SK-N-SH (cell line): Measurements from ENCODE around the gene ZNF304. TPM values are rescaled to one million over a fixed set of nuclear protein-coding genes. Genes with fewer than 3 reads are reported as not detected.

Experiments
- CTCF ChIA-PET: fragments of 300-600, 350-600 bp; formaldehyde crosslinking; extraction: SDS; loops from one replicate; lab custom pipeline; 2021; lab: Yijun Ruan, JAX
- POLR2A ChIA-PET: fragments of 350-600 bp; sonication (Branson Sonifier 250); formaldehyde crosslinking; extraction: SDS; loops from one replicate; lab custom pipeline; 2020; ENCODE audit warnings: antibody characterized with exemption, inconsistent platforms; lab: Yijun Ruan, JAX
- DNase-seq: peaks from one replicate; pipeline ENCODE4 v3.0.0; 2012
- H2AFZ ChIP-seq: fragments of 200-600 bp; sonication (generic); 2 replicates; pipeline ENCODE4 v1.8.1; 2016; ENCODE audit warnings: antibody characterized with exemption, mild to moderate bottlenecking, low read depth
- H3F3A ChIP-seq: fragments of 200-600 bp; sonication (generic); replicated peaks from 2 replicates; pipeline ENCODE3; 2016; ENCODE audit warnings: antibody characterized with exemption, mild to moderate bottlenecking; ENCODE audit not compliant: insufficient read depth
- H3K27ac ChIP-seq, 2 experiments: fragments of 200-500 bp in 1 of 2; fragments of 200-600 bp in 1 of 2; sonication (Bioruptor generic) in 1 of 2; sonication (generic), shearing (Covaris generic) in 1 of 2; 2 replicates each; pipeline versions ENCODE4 v1.5.1 to v1.6.1; 2014 to 2016; ENCODE audit warnings: low read depth in 2 of 2, inconsistent platforms in 1 of 2, low read length in 1 of 2, mild to moderate bottlenecking in 1 of 2, mixed read lengths in 1 of 2
- H3K27me3 ChIP-seq: fragments of 200-600 bp; sonication (generic), shearing (Covaris generic); 2 replicates; pipeline ENCODE4 v1.6.1; 2016; ENCODE audit warnings: mixed run types; ENCODE audit not compliant: insufficient read depth
- H3K36me3 ChIP-seq, 2 experiments: fragments of 200-500 bp in 1 of 2; fragments of 200-600 bp in 1 of 2; sonication (Bioruptor generic) in 1 of 2; sonication (generic) in 1 of 2; replicated peaks in 1 of 2; 2 replicates each; pipeline versions ENCODE3 to v1.5.1; 2014 to 2016; ENCODE audit warnings: low read length in 1 of 2, mild to moderate bottlenecking in 1 of 2; ENCODE audit not compliant: insufficient read depth in 2 of 2, control insufficient read depth in 1 of 2
- H3K4me1 ChIP-seq, 2 experiments: fragments of 200-500 bp in 1 of 2; fragments of 200-600 bp in 1 of 2; sonication (Bioruptor generic) in 1 of 2; sonication (generic), shearing (Covaris generic) in 1 of 2; 2 replicates each; pipeline versions ENCODE4 v1.5.1 to v1.6.1; 2014 to 2016; ENCODE audit warnings: low read depth in 1 of 2, low read length in 1 of 2, mixed run types in 1 of 2; ENCODE audit not compliant: insufficient read depth in 2 of 2, control insufficient read depth in 1 of 2
- H3K4me2 ChIP-seq: fragments of 200-600 bp; sonication (generic), shearing (Covaris generic); 2 replicates; pipeline ENCODE4 v1.6.1; 2017; ENCODE audit warnings: mixed run types
- H3K4me3 ChIP-seq, 2 experiments: fragments of 200-500 bp in 1 of 2; fragments of 200-600 bp in 1 of 2; sonication (Bioruptor generic) in 1 of 2; sonication (generic), shearing (Covaris generic) in 1 of 2; 2 replicates each; pipeline versions ENCODE4 v1.5.1 to v1.8.1; 2014 to 2016; ENCODE audit warnings: low read depth in 2 of 2, inconsistent platforms in 1 of 2, low read length in 1 of 2, mild to moderate bottlenecking in 1 of 2, mixed read lengths in 1 of 2, moderate library complexity in 1 of 2
- H3K79me2 ChIP-seq: fragments of 200-600 bp; sonication (generic); 2 replicates; pipeline ENCODE4 v1.8.1; 2017; ENCODE audit warnings: mild to moderate bottlenecking; ENCODE audit not compliant: insufficient read depth
- H3K9ac ChIP-seq: fragments of 200-600 bp; sonication (generic); 2 replicates; pipeline ENCODE4 v1.6.1; 2017; ENCODE audit warnings: mixed run types
- H3K9me2 ChIP-seq: fragments of 200-600 bp; sonication (generic); 2 replicates; pipeline ENCODE4 v1.6.1; 2017; ENCODE audit warnings: mixed run types
- H3K9me3 ChIP-seq: fragments of 200-600 bp; sonication (generic); 2 replicates; pipeline ENCODE4 v1.6.1; 2017; ENCODE audit warnings: mixed run types, mild to moderate bottlenecking, moderate library complexity
- H4K20me1 ChIP-seq: fragments of 200-600 bp; sonication (generic); 2 replicates; pipeline ENCODE4 v1.6.1; 2017; ENCODE audit warnings: mild to moderate bottlenecking, mixed run types; ENCODE audit not compliant: insufficient read depth
- CHD2 ChIP-seq: fragments of 150-350 bp; IDR thresholded peaks from 2 replicates; pipeline ENCODE4 v1.6.1; 2018; ENCODE audit warnings: low read length; ENCODE audit not compliant: partially characterized antibody
- ELF1 ChIP-seq: IDR thresholded peaks from 2 replicates; pipeline ENCODE4 v1.4.0; 2012
- EZH2phosphoT487 ChIP-seq: fragments of 200-600 bp; sonication (generic); IDR thresholded peaks from 2 replicates; pipeline ENCODE4 v1.6.1; 2017; ENCODE audit warnings: low read depth, mixed run types, mild to moderate bottlenecking, antibody characterized with exemption, moderate library complexity, borderline replicate concordance
- FOSL2 ChIP-seq: IDR thresholded peaks from 2 replicates; pipeline ENCODE4 v1.4.0; 2012; ENCODE audit warnings: low read depth, mild to moderate bottlenecking, moderate library complexity, borderline replicate concordance
- FOXM1 ChIP-seq: IDR thresholded peaks from 2 replicates; pipeline ENCODE4 v1.4.0; 2012; ENCODE audit warnings: low read depth, mild to moderate bottlenecking
- GABPA ChIP-seq: IDR thresholded peaks from 2 replicates; pipeline ENCODE4 v1.4.0; 2012; ENCODE audit warnings: low read depth, mild to moderate bottlenecking
- GATA2 ChIP-seq: sonication (generic); formaldehyde crosslinking; IDR thresholded peaks from 2 replicates; pipeline ENCODE4 v1.5.0; 2020; ENCODE audit warnings: mild to moderate bottlenecking, missing genetic modification reagents
- IRF3 ChIP-seq: fragments of 150-350 bp; IDR thresholded peaks from 2 replicates; pipeline ENCODE4 v1.6.1; 2016; ENCODE audit warnings: mild to moderate bottlenecking, low read depth, low read length
- MXI1 ChIP-seq: IDR thresholded peaks from 2 replicates; pipeline ENCODE4 v1.6.1; 2012; ENCODE audit warnings: mild to moderate bottlenecking, low read depth, low read length, improper control_type of control experiment
- NFIC ChIP-seq: IDR thresholded peaks from 2 replicates; pipeline ENCODE4 v1.4.0; 2012; ENCODE audit warnings: borderline replicate concordance
- NRF1 ChIP-seq: IDR thresholded peaks from 2 replicates; pipeline ENCODE4 v1.6.1; 2012; ENCODE audit warnings: low read depth, mild to moderate bottlenecking, low read length
- PBX3 ChIP-seq: IDR thresholded peaks from 2 replicates; pipeline ENCODE4; 2012
- POLR2AphosphoS5 ChIP-seq: IDR thresholded peaks from 2 replicates; pipeline ENCODE4 v1.6.1; 2012; ENCODE audit warnings: low read depth, low read length
- RAD21 ChIP-seq: IDR thresholded peaks from 2 replicates; pipeline ENCODE4 v1.6.1; 2012; ENCODE audit warnings: mild to moderate bottlenecking, low read length
- REST ChIP-seq: IDR thresholded peaks from 2 replicates; pipeline ENCODE4 v1.6.1; 2012; ENCODE audit warnings: mild to moderate bottlenecking, low read depth, low read length, moderate library complexity
- RFX5 ChIP-seq: IDR thresholded peaks from 2 replicates; pipeline ENCODE4 v1.6.1; 2012; ENCODE audit warnings: mild to moderate bottlenecking, improper control_type of control experiment, low read length
- TEAD4 ChIP-seq: IDR thresholded peaks from 2 replicates; pipeline ENCODE4 v1.4.0; 2012; ENCODE audit warnings: mild to moderate bottlenecking, borderline replicate concordance; ENCODE audit not compliant: insufficient read depth
- USF1 ChIP-seq: IDR thresholded peaks from 2 replicates; pipeline ENCODE4 v1.4.0; 2012; ENCODE audit warnings: low read depth, borderline replicate concordance
- YY1 ChIP-seq: IDR thresholded peaks from 2 replicates; pipeline ENCODE4 v1.4.0; 2012; ENCODE audit warnings: low read depth, mild to moderate bottlenecking
- WGBS: methylation state at CpG from one replicate; pipeline ENCODE4 v1.1.6; 2017; ENCODE audit warnings: low lambda C conversion rate; 5-methylcytosine and 5-hydroxymethylcytosine counted together
- polyA plus RNA-seq, 3 experiments: library from polyadenylated mRNA; depleted of rRNA; stranded (reverse); fragments of >200 nt; gene quantifications; 2 replicates each; pipeline ENCODE4 v1.2.3, GENCODE V29; 2012
- TF ChIP-seq, protein P1 (sequence below): IDR thresholded peaks from 2 replicates; pipeline ENCODE4 v1.4.0; 2012; ENCODE audit warnings: low read depth

The ZNF304 gene
- polyA plus RNA-seq, 1 of the 3 experiments (the other 2 are of a cell fraction) = 2.5 TPM

GRCh38 chr19:57321116-57321515 is 30.0 kb upstream of the ZNF304 start (continued):
- TF ChIP-seq USF1 (no peak), ELF1 (no peak), IRF3 (no peak), YY1 (no peak)

DNA sequence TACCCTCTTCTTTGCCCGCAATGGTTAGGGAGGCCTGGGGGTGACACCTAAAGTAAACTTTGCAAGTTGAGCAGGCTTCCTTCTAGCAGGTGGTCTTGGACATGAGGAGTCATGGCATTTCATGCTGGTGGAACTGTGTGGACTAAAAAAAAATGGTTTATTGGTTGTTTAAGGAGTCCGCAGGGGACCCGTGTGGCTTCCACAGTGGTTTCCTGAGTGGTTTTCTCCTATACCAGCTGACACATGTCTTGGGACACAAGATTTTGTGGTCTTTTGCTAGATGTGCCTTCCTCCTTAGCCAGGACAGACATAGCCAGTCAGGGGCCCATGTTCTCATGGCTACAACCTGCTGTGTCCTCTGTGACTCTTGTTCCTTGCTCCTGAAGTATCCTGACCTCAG is 29.3 kb upstream of the ZNF304 start:
- 47% methylated on average over 3 of the region's 3 CpGs for WGBS
- Histone ChIP-seq H3K4me3 (peak overlapping the region; percentile 89 to 95), H3K27me3 (no peaks in the 10 kb centered on the region; the same call in 1 of the 2 replicates), H3K9me2 (no peaks in the 10 kb centered on the region), H3F3A (peaks cover 5% of the 10 kb centered on the region), H3K4me1 (peaks cover 7 to 12% of the 10 kb centered on the region in 2 experiments; a peak in 2 of 4 replicates), H3K9me3 (no peaks in the 10 kb centered on the region), H4K20me1 (no peaks in the 10 kb centered on the region), H2AFZ (no peak overlapping the region), H3K36me3 (peaks cover 18 to 24% of the 10 kb centered on the region in 2 experiments), H3K4me2 (peak overlapping the region; percentile 93), H3K27ac (no peak overlapping the region), H3K9ac (peak overlapping the region; percentile 92; the same call in 1 of the 2 replicates), H3K79me2 (peaks cover 48% of the 10 kb centered on the region)
- POLR2A ChIA-PET = no interaction called here
- CTCF ChIA-PET = no interaction called here
- no peak for DNase-seq
- TF ChIP-seq ELF1 (no peak), RAD21 (no peak), GABPA (no peak), NFIC (no peak)

- Histone ChIP-seq H3K4me2 (no peak overlapping the region), H3K4me3 (no peak overlapping the region), H3K79me2 (peaks cover 51% of the 10 kb centered on the region), H4K20me1 (no peaks in the 10 kb centered on the region), H3K36me3 (peaks cover 29 to 48% of the 10 kb centered on the region in 2 experiments), H2AFZ (no peak overlapping the region), H3K9ac (no peak overlapping the region), H3K27me3 (no peaks in the 10 kb centered on the region), H3K4me1 (peaks cover 7 to 12% of the 10 kb centered on the region in 2 experiments; a peak in 2 of 4 replicates), H3F3A (peaks cover 3% of the 10 kb centered on the region), H3K9me3 (no peaks in the 10 kb centered on the region), H3K27ac (no peak overlapping the region), H3K9me2 (no peaks in the 10 kb centered on the region)
- DNase-seq = no peak
- ChIA-PET POLR2A (no interaction called here), CTCF (no interaction called here)
- TF ChIP-seq TEAD4 = no peak
- TF ChIP-seq CHD2 = no peak
- no peak for TF ChIP-seq GATA2 (CRISPR knock-in tag)
- no peak for TF ChIP-seq EZH2phosphoT487
- TF ChIP-seq FOXM1 = no peak
- no peak for TF ChIP-seq REST
- no peak for TF ChIP-seq FOSL2
- TF ChIP-seq PBX3 = no peak
- TF ChIP-seq YY1 = no peak
- no peak for TF ChIP-seq RFX5
- TF ChIP-seq POLR2AphosphoS5 = no peak
- TF ChIP-seq MXI1 = no peak
- no peak for TF ChIP-seq NRF1
- TF ChIP-seq NFIC = no peak
- TF ChIP-seq, protein P1, sequence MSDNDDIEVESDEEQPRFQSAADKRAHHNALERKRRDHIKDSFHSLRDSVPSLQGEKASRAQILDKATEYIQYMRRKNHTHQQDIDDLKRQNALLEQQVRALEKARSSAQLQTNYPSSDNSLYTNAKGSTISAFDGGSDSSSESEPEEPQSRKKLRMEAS = no peak
Measured at GRCh38 chr19:57324992-57325391, 26.1 kb upstream of the ZNF304 start.
